Measurements from ENCODE around the gene KDM1A. TPM values are rescaled to one million over a fixed set of nuclear protein-coding genes. Genes with fewer than 3 reads are reported as not detected.

Gene KDM1A
- total and polyA plus RNA-seq, 4 donors, result 16.4 to 73.0 (median 33.8) TPM

DNA sequence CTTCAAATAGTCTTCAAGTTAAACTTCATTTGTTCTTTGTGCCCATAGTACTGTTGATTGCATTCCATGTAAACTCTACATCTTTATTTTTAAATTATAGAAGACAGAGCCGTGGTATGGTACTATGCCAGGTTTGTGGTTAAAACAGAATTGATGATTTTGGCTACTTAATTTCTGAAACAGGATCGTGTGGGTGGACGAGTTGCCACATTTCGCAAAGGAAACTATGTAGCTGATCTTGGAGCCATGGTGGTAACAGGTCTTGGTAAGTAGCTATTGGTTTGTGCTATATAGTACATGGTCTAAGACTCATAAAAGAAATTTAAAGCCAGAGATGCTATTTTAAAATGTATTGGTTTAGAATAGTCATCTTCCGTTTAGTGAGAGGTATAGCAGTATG lies 38.0 kb downstream of the KDM1A start:
- TF ChIP-seq, protein P1, sequence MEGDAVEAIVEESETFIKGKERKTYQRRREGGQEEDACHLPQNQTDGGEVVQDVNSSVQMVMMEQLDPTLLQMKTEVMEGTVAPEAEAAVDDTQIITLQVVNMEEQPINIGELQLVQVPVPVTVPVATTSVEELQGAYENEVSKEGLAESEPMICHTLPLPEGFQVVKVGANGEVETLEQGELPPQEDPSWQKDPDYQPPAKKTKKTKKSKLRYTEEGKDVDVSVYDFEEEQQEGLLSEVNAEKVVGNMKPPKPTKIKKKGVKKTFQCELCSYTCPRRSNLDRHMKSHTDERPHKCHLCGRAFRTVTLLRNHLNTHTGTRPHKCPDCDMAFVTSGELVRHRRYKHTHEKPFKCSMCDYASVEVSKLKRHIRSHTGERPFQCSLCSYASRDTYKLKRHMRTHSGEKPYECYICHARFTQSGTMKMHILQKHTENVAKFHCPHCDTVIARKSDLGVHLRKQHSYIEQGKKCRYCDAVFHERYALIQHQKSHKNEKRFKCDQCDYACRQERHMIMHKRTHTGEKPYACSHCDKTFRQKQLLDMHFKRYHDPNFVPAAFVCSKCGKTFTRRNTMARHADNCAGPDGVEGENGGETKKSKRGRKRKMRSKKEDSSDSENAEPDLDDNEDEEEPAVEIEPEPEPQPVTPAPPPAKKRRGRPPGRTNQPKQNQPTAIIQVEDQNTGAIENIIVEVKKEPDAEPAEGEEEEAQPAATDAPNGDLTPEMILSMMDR (IDR thresholded peaks at IDR 0.05; ENCODE audit: control extremely low read depth, extremely low read depth), result no peak
- Histone ChIP-seq H3K36me3 (ENCODE audit: control insufficient read depth in 4 of 4, insufficient read depth in 4 of 4, low read length in 4 of 4) (peaks cover 8 to 63% (median 32%) of the 10 kb centered on the region in 4 donors), H3K9ac (ENCODE audit: insufficient read depth in 1 of 2, low read length in 2 of 2) (no peak overlapping the region), H3K9me3 (ENCODE audit: control insufficient read depth in 4 of 4, insufficient read depth in 3 of 4, low read length in 3 of 4) (no peaks in the 10 kb centered on the region), H3K27me3 (ENCODE audit: control insufficient read depth in 3 of 3, insufficient read depth in 3 of 3, low read length in 2 of 3) (no peaks in the 10 kb centered on the region), H3K4me1 (ENCODE audit: control insufficient read depth in 5 of 5, insufficient read depth in 5 of 5, low read length in 5 of 5) (no peaks in the 10 kb centered on the region), H3K27ac (ENCODE audit: low read depth in 1 of 2, low read length in 1 of 2) (no peak overlapping the region), H3K4me3 (no peak overlapping the region)
- WGBS, 2 donors, result 91 to 93% methylated on average over 5 of the region's 5 CpGs
- ATAC-seq (ENCODE audit: insufficient read depth, low FRiP score) (no peak), DNase-seq (no peak)

DNA sequence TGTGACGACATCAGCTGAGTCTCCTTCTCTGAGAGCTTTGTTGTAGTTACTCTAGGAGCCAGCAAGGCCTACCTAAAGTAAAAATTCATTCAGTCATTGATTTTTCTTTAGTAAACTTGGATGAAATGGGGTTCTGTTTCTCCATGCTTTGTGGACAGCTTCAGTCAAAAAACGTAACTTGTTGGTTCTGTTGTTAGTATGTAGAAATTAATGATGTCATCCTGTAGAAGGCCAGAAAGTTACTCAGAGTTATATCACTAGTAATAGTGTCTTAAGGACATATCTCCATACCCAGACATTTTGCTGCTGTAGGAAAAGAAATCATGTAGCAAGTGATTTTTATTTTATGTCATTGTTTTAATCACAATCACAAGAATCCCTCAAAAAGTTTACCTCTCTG lies 43.0 kb downstream of the KDM1A start:
- H3K9me3 ChIP-seq (ENCODE audit: control insufficient read depth in 4 of 4, insufficient read depth in 3 of 4, low read length in 3 of 4), result no peaks in the 10 kb centered on the region
- TF ChIP-seq, protein P1 (IDR thresholded peaks at IDR 0.05; ENCODE audit: control extremely low read depth, extremely low read depth), result no peak
- no peak overlapping the region for H3K9ac ChIP-seq (ENCODE audit: insufficient read depth in 1 of 2, low read length in 2 of 2)
- H3K4me1 ChIP-seq (ENCODE audit: control insufficient read depth in 5 of 5, insufficient read depth in 5 of 5, low read length in 5 of 5), result no peaks in the 10 kb centered on the region
- 91 to 93% methylated on average over 2 of the region's 2 CpGs for WGBS, 2 donors
- H3K27ac ChIP-seq (ENCODE audit: low read depth in 1 of 2, low read length in 1 of 2), result no peak overlapping the region
- no peaks in the 10 kb centered on the region for H3K27me3 ChIP-seq (ENCODE audit: control insufficient read depth in 3 of 3, insufficient read depth in 3 of 3, low read length in 2 of 3)
- peaks cover 13 to 64% (median 27%) of the 10 kb centered on the region in 4 donors for H3K36me3 ChIP-seq (ENCODE audit: control insufficient read depth in 4 of 4, insufficient read depth in 4 of 4, low read length in 4 of 4)
- no peak overlapping the region for H3K4me3 ChIP-seq
- ATAC-seq (ENCODE audit: insufficient read depth, low FRiP score) (no peak), DNase-seq (no peak)

DNA sequence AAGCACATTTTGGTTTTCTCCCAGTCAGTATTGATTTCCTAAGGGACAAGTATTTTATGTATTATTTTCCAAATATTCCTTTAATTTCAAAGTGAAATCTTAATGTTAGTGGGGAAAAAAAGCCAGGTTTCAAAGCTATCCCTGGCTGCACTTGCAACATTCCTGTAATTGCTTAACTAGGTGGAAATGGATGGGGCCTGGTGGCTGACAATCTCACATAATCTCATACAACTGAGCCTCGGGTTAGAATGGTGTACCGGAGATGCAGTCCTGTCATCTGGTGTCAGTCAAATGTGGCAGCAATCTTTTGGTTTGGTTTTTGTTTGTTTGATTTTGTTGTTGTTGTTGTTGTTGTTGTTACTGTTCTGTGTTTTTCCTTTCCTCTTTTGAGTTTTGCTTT lies 46.1 kb downstream of the KDM1A start:
- WGBS, 2 donors, result 92% methylated on average over 2 of the region's 2 CpGs

More for the DNA sequence above, 46.1 kb downstream of the KDM1A start:
- Histone ChIP-seq H3K4me1 (ENCODE audit: control insufficient read depth in 5 of 5, insufficient read depth in 5 of 5, low read length in 5 of 5) (no peaks in the 10 kb centered on the region), H3K9ac (ENCODE audit: insufficient read depth in 1 of 2, low read length in 2 of 2) (no peak overlapping the region), H3K4me3 (no peak overlapping the region), H3K9me3 (ENCODE audit: control insufficient read depth in 4 of 4, insufficient read depth in 3 of 4, low read length in 3 of 4) (no peaks in the 10 kb centered on the region), H3K27me3 (ENCODE audit: control insufficient read depth in 3 of 3, insufficient read depth in 3 of 3, low read length in 2 of 3) (no peaks in the 10 kb centered on the region), H3K36me3 (ENCODE audit: control insufficient read depth in 4 of 4, insufficient read depth in 4 of 4, low read length in 4 of 4) (peaks cover 14 to 47% (median 23%) of the 10 kb centered on the region in 4 donors), H3K27ac (ENCODE audit: low read depth in 1 of 2, low read length in 1 of 2) (no peak overlapping the region)
- ATAC-seq (ENCODE audit: insufficient read depth, low FRiP score) (no peak), DNase-seq (no peak)
- TF ChIP-seq, protein P1 (IDR thresholded peaks at IDR 0.05; ENCODE audit: control extremely low read depth, extremely low read depth), result no peak

Data from lung (tissue), 12 donors.